Hematopoietic multipotent progenitor cell treated with erythropoietin and hydrocortisone succinate and interleukin-3 and kit ligand, for 15 days (in vitro differentiated cells): ENCODE measurements around the gene HS3ST5.
"Not testable (repeated sequence)": the region's sequence is repeated elsewhere in the genome, so short reads cannot be mapped to it uniquely, and the experiment has no call there.

Source experiments
- DNase-seq: peaks from one replicate; pipeline ENCODE4 v3.0.0-alpha.2; 2015; ENCODE audit warnings: low spot score

HS3ST5 gene

GRCh38 chr6:114276783-114277182 lies 66.0 kb downstream of the HS3ST5 start:
- DNase-seq: no peak

GRCh38 chr6:114274836-114275235 lies 68.0 kb downstream of the HS3ST5 start:
- DNase-seq: no peak

GRCh38 chr6:114272582-114272981 lies 70.2 kb downstream of the HS3ST5 start:
- no peak for DNase-seq

GRCh38 chr6:114271405-114271804 lies 71.4 kb downstream of the HS3ST5 start:
- no peak for DNase-seq

GRCh38 chr6:114267897-114268296 lies 74.9 kb downstream of the HS3ST5 start:
- no peak for DNase-seq

- DNase-seq: no peak
Observed at GRCh38 chr6:114260810-114261209, 82.0 kb downstream of the HS3ST5 start.

- DNase-seq: no peak
Observed at GRCh38 chr6:114258376-114258775, 84.4 kb downstream of the HS3ST5 start.

GRCh38 chr6:114253431-114253830 lies 89.4 kb downstream of the HS3ST5 start:
- DNase-seq: no peak

- DNase-seq: no peak
Observed at GRCh38 chr6:114249522-114249921, 93.3 kb downstream of the HS3ST5 start.

GRCh38 chr6:114247101-114247500 lies 95.7 kb downstream of the HS3ST5 start:
- DNase-seq: no peak

- DNase-seq: no peak
Observed at GRCh38 chr6:114240796-114241195, 102.0 kb downstream of the HS3ST5 start.

GRCh38 chr6:114228675-114229074 lies 114.1 kb downstream of the HS3ST5 start:
- DNase-seq: no peak

- DNase-seq: no peak
Observed at GRCh38 chr6:114227944-114228468, 114.8 kb downstream of the HS3ST5 start.

- no peak for DNase-seq
Observed at GRCh38 chr6:114220241-114220640, 122.6 kb downstream of the HS3ST5 start.

- DNase-seq: no peak
Observed at GRCh38 chr6:114218437-114219340, 124.1 kb downstream of the HS3ST5 start.

GRCh38 chr6:114217996-114218395 lies 124.8 kb downstream of the HS3ST5 start:
- DNase-seq: not testable (repeated sequence)

GRCh38 chr6:114216789-114217467 lies 125.9 kb downstream of the HS3ST5 start:
- DNase-seq: no peak

GRCh38 chr6:114210467-114210866 lies 132.4 kb downstream of the HS3ST5 start:
- no peak for DNase-seq

- DNase-seq: no peak
Observed at GRCh38 chr6:114203460-114203859, 139.4 kb downstream of the HS3ST5 start.

- DNase-seq: no peak
Observed at GRCh38 chr6:114202389-114202788, 140.4 kb downstream of the HS3ST5 start.

GRCh38 chr6:114200891-114201290 lies 141.9 kb downstream of the HS3ST5 start:
- no peak for DNase-seq

GRCh38 chr6:114195631-114196403 lies 147.0 kb downstream of the HS3ST5 start:
- DNase-seq: no peak
